GM21825 (cell line): Measurements from ENCODE around the gene OPTC.
"Not testable (repeated sequence)": the region's sequence is repeated elsewhere in the genome, so short reads cannot be mapped to it uniquely, and the experiment has no call there.

ENCODE experiments used
- ATAC-seq: cut with Tn5 transposase; IDR thresholded peaks from one replicate; pipeline ENCODE4 v1.9.1; 2021; ENCODE audit warnings: mild to moderate bottlenecking, moderate library complexity; ENCODE audit not compliant: unreplicated experiment

Gene OPTC

GRCh38 chr1:203493901-203494300 lies at the start of gene OPTC:
TSS of gene OPTC (plus strand) at chr1:203494153. CDS start at chr1:203496006, 1,853 bp downstream.
- no peak for ATAC-seq

DNA sequence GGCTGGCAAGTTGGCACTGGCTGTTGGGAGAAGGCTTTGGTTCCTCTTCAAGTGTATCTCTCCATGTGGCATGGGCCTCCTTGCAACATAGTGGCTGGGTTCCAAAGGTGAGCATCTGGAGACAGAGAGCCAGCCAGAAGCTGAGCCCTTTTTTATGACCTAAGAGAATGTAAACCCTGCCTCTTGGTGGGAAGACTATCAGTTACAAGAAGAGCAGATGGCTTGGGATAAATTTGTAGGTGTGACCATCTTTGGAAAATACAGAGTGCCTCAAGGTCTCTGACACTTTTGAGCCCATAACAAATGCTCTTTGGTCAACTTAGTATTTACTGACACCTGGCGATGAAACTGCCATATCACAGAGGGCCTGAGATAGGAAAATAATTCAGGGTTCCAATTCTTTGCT lies 49.8 kb upstream of the OPTC start:
- ATAC-seq = no peak

- no peak for ATAC-seq
Measured at GRCh38 chr1:203447151-203447550, 46.8 kb upstream of the OPTC start.

- ATAC-seq = not testable (repeated sequence)
Measured at GRCh38 chr1:203447598-203447997, 46.4 kb upstream of the OPTC start.

- ATAC-seq = no peak
Measured at GRCh38 chr1:203448521-203449061, 45.4 kb upstream of the OPTC start.

GRCh38 chr1:203450001-203450400 lies 44.0 kb upstream of the OPTC start:
- no peak for ATAC-seq

- ATAC-seq = no peak
Measured at GRCh38 chr1:203450479-203451149, 43.3 kb upstream of the OPTC start.

DNA sequence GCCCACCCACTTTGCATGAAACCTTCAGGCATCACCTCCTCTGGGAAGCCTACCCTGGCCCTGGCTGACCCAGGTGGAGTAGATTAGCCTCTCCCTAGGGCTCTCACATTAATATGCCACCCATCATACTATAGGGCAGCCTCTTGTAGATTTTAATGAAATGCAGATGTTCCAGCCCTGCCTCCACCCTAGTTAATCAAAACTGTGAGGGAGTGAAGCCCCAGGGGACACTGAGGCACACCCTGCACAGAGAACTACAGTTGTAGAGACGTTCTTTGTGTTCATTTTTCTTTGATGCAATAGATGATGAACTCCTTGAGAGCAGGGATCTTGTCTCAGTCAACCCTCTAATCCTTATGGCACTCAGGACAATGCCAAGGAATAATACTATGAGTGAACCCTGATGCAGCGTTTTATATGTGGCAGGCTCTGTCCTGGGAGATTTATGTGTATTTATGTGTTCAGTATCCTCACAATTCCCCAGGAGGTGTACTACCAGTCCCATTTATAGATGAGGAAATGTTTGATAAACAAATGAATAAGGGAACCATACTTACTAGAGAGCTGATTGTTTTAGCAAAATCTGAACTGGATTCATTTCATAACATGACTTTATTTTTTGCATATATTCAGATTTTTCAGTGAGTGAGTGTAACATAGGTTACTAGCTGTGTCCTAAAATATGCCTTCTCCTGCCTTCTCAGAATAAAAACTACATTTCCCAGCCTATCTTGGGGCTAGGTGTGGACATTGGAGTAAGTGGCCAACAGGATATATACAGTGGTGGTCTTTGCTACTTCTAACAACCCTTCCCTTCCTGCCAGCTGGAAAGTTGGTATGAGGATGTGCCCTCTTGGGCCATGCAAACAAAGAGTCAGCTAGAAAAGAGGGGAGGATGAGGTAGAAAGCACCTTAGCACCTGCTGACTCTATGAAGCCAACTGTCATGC lies 41.8 kb upstream of the OPTC start:
- ATAC-seq = no peak

GRCh38 chr1:203453016-203453415 lies 40.9 kb upstream of the OPTC start:
- no peak for ATAC-seq

GRCh38 chr1:203453616-203454015 lies 40.3 kb upstream of the OPTC start:
- no peak for ATAC-seq

- ATAC-seq = no peak
Measured at GRCh38 chr1:203454986-203455471, 38.9 kb upstream of the OPTC start.

GRCh38 chr1:203455706-203456105 lies 38.2 kb upstream of the OPTC start:
- no peak for ATAC-seq

DNA sequence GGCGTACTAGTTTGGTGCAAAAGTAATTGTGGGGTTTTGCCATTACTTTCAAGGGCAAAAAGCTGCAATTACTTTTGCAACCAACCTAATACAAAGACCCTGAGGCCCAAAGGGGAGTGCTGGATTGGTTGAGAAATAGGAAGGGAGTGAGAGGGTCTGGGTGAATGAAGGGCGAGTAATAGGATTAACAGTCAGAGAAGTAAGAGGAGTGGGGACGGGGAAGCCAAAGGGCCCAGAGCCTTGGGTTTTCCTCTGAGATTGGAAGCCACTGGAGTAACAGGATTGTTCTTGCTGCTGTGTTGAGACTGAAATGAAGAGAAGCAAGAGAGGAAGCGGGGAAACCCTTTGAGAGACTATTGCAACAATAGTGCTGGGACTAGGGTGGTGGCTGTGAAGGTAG lies 37.4 kb upstream of the OPTC start:
- ATAC-seq = no peak

DNA sequence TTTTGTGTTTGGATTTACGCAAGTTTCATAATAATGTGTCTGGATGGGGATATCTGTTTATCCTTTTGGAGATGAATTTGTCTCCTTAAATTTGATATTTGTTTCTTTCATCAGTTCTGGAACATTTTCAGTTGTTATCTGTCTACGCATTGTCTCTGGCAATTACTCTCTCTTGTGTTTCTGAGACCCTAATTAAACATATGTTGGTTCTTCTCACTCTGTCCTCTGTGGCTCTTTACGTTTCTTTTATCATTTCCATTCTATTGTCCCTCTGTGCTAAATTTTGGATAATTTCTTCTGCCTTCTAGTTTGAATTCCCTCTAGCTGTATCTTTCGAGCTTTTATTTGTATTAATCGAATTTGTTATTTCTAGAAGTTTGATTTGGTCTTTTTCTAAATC lies 35.9 kb upstream of the OPTC start:
- ATAC-seq = no peak

- ATAC-seq = no peak
Measured at GRCh38 chr1:203459671-203460201, 34.2 kb upstream of the OPTC start.

DNA sequence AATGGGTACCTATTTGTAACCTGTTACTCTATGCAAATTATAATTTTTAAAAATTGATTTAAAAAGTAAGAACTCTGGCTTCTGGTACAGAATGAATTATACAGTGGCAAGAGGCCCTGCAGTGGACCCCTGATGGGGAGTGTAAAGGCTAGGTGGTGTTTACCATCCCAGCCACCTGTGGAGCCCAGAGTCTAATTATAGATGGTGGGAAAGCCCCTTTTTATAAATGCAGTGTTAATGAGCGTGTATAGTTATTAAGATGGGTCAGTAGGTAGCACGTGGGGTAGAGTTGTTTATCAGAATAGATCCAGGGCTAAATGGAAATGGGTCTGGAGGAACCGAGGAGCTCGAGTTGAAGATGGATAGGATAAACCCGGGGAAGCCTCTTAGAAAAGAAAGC lies 32.2 kb upstream of the OPTC start:
- ATAC-seq = no peak

- no peak for ATAC-seq
Measured at GRCh38 chr1:203462143-203462542, 31.8 kb upstream of the OPTC start.

- no peak for ATAC-seq
Measured at GRCh38 chr1:203462878-203463277, 31.1 kb upstream of the OPTC start.

GRCh38 chr1:203463469-203464062 lies 30.4 kb upstream of the OPTC start:
- no peak for ATAC-seq

DNA sequence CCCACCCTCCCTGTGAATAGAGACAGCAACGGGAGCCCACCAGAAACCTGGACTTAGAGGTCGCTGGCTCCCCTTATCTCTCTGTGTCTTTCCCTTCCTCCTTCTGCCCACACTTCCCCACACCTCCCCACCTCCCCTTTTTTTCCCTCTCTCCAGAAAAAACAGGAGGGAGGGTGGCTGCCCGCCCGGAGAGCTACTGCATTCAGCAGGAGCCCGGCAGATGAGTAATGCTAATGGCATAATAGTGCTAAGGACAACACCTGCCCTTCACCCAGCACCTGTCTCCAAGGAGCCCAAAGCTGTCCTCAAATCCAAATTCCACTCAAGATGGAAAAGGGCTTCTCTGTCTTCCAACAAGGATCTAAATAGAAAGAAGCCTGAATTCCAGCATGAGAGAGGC lies 29.7 kb upstream of the OPTC start:
- ATAC-seq = no peak

DNA sequence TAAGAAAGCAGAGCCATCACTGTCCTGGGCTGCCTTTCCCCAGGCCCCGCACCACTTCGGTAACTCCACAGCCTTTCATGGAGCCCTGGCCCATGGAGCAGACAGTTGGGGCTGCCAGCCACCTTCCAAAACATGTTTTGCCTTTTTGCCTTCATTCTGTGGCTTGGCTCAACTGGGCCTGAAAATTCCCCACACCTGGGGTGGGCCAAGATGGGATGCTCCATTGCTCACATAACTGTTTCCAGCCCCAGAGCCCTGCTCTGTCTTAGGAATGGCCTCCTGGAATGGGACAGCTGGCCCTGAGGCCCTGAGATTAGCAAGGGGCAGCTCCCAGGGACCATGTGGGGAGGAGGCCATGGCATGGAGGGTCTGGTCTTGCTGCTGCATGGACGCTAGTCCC lies 29.2 kb upstream of the OPTC start:
- no peak for ATAC-seq
